HEK293T (cell line): ENCODE results near the gene PGAP3.

Experiments used
- CTCF ChIA-PET: fragments of 350-600 bp; formaldehyde crosslinking; extraction: SDS; loops from one replicate; lab custom pipeline; 2021; ENCODE audit warnings: antibody characterized with exemption, inconsistent platforms; lab: Yijun Ruan, JAX
- POLR2A ChIA-PET: fragments of 350-600 bp; formaldehyde crosslinking; extraction: SDS; loops from one replicate; lab custom pipeline; 2020; ENCODE audit warnings: antibody characterized with exemption, inconsistent platforms; lab: Yijun Ruan, JAX
- DNase-seq: peaks from one replicate; pipeline ENCODE4 v3.0.0; 2012; ENCODE audit warnings: mixed read lengths; ENCODE audit errors: extremely low spot score
- ARNT ChIP-seq: fragments of 450-650 bp; IDR thresholded peaks from 2 replicates; pipeline ENCODE4 v1.6.1; 2017; ENCODE audit warnings: mild to moderate bottlenecking
- BHLHE40 ChIP-seq: fragments of 450-650 bp; IDR thresholded peaks from 2 replicates; pipeline ENCODE4 v1.6.1; 2016; ENCODE audit warnings: mild to moderate bottlenecking, moderate library complexity, borderline replicate concordance
- ELF4 ChIP-seq: fragments of 450-650 bp; IDR thresholded peaks from 2 replicates; pipeline ENCODE4 v1.6.1; 2017; ENCODE audit warnings: antibody characterized with exemption
- FOXA1 ChIP-seq: fragments of 450-650 bp; IDR thresholded peaks from 2 replicates; pipeline ENCODE4 v1.6.1; 2016; ENCODE audit warnings: mild to moderate bottlenecking
- SP1 ChIP-seq: fragments of 450-650 bp; IDR thresholded peaks from 2 replicates; pipeline ENCODE4 v1.6.1; 2017
- TARDBP ChIP-seq: fragments of 450-650 bp; IDR thresholded peaks from 2 replicates; pipeline ENCODE4 v1.6.1; 2016
- TF ChIP-seq, protein P1 (sequence below): fragments of 450-650 bp; IDR thresholded peaks from 2 replicates; pipeline ENCODE4 v1.6.1; 2016

The PGAP3 gene

DNA sequence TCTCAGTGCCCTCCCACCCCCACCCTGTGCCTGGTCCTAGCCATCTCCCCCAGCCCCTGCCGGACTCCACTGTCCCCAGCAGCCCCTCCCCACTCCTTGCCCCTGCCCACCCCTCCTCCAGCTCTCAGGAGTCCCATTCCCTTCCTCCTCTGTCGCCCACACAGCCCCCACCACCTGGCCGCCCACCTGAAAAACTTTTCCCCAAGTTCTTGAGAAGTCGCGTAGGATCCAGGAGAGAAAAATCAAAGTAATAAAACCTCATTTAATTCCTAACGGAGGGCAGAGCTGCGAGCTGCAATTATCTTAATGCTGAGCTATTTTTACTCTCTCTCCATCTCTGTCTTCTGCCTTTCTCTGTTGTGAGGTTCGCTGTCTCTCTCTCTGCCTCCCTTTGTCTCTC, 63.5 kb downstream of the PGAP3 start:
- ChIA-PET POLR2A (no interaction called here), CTCF (interaction anchor here (0.7 to 7.6 kb wide), 6 partner anchors 9 to 131 kb away, joined by 3 to 80 read pairs (median 28); partner anchors contain the start of genes PNMT and STARD3)
- DNase-seq: no peak
- no peak for TF ChIP-seq SP1
- TF ChIP-seq, protein P1, sequence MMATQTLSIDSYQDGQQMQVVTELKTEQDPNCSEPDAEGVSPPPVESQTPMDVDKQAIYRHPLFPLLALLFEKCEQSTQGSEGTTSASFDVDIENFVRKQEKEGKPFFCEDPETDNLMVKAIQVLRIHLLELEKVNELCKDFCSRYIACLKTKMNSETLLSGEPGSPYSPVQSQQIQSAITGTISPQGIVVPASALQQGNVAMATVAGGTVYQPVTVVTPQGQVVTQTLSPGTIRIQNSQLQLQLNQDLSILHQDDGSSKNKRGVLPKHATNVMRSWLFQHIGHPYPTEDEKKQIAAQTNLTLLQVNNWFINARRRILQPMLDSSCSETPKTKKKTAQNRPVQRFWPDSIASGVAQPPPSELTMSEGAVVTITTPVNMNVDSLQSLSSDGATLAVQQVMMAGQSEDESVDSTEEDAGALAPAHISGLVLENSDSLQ: no peak

- DNase-seq: peak; percentile 68
- TF ChIP-seq ARNT (no peak), TARDBP (no peak)
- ChIA-PET CTCF (interaction anchor here (0.6 to 7.6 kb wide), 19 partner anchors 9 to 354 kb away, joined by 3 to 80 read pairs (median 3); partner anchors contain the start of genes PGAP3, PNMT, STARD3 and TCAP), POLR2A (interaction anchor here (0.7 to 1.1 kb wide), 2 partner anchors 10 to 76 kb away, joined by 3 to 5 read pairs; no protein-coding TSS in a partner anchor)
Measured at GRCh38 chr17:39623356-39623950, 64.4 kb downstream of the PGAP3 start.

DNA sequence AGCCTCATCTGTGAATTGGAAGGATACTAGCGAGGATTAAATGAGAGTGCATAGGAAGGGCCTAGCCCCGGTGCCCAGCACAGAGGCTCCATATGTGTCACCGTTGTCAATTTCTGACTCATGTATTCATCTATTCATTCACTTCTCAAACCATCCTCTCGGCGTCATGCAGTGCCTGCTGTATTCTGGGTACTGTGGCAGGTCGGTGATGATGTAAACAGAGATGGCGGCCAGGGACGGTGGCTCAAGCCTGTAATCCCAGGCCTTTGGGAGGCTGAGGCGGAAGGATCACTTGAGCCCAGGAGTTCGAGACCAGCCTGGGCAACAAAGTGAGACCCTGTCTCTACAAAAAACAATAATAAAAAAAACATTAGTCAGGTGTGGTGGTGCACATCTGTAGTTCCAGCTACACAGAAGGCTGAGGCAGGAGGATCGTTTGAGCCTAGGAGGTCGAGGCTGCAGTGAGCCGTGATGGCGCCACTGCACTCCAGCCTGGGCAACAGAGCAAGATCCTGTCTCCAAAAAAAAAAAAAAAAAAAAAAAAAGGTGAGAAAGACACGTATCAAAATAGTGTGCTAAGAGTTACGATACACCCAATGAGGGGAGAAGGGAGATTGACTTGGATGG, 65.4 kb downstream of the PGAP3 start:
- CTCF ChIA-PET: interaction anchor here (0.6 to 7.6 kb wide), 19 partner anchors 11 to 355 kb away, joined by 3 to 80 read pairs (median 6); partner anchors contain the start of genes ERBB2, MIEN1, PGAP3 and PNMT
- DNase-seq: no peak
- POLR2A ChIA-PET: interaction anchor here (1.2 kb wide), 1 partner anchor 133 kb away, joined by 5 read pairs; no protein-coding TSS in a partner anchor
- no peak for TF ChIP-seq ELF4
- TF ChIP-seq BHLHE40: no peak
- no peak for TF ChIP-seq FOXA1

- CTCF ChIA-PET: interaction anchor here (0.6 to 7.6 kb wide), 42 partner anchors 10 to 386 kb away, joined by 3 to 80 read pairs (median 5); partner anchors contain the start of genes ERBB2, FBXL20, MIEN1 and PGAP3
- TF ChIP-seq SP1: no peak
- no peak for TF ChIP-seq ELF4
- peak; percentile 74 for DNase-seq
- POLR2A ChIA-PET: interaction anchor here (0.8 to 1.2 kb wide), 4 partner anchors 15 to 133 kb away, joined by 3 to 6 read pairs (median 4); partner anchors contain the start of genes ERBB2, PGAP3 and STARD3
Measured at GRCh38 chr17:39621523-39622379, 66.1 kb downstream of the PGAP3 start.
